MM.1S (cell line): ENCODE results near the gene TERT.

Experiments
- DNase-seq: peaks from one replicate; pipeline ENCODE4 v3.0.0-alpha.2; 2015
- H2AFZ ChIP-seq: fragments of 300-600 bp; sonication (generic); 2 replicates; pipeline ENCODE4 v1.6.0; 2016; ENCODE audit warnings: antibody characterized with exemption, low read length
- H3F3A ChIP-seq: fragments of 300-600 bp; sonication (generic); 2 replicates; pipeline ENCODE4 v1.6.1; 2016; ENCODE audit warnings: mild to moderate bottlenecking, antibody characterized with exemption, low read length, moderate library complexity, mixed read lengths; ENCODE audit not compliant: insufficient read depth
- H3K27ac ChIP-seq: fragments of 300-600 bp; sonication (generic); 2 replicates; pipeline ENCODE4 v1.5.1; 2016; ENCODE audit warnings: mild to moderate bottlenecking, low read length
- H3K27me3 ChIP-seq: fragments of 300-600 bp; sonication (generic); replicated peaks from 2 replicates; pipeline ENCODE4 v1.6.0; 2016; ENCODE audit warnings: low read length; ENCODE audit not compliant: insufficient read depth
- H3K36me3 ChIP-seq: fragments of 300-600 bp; sonication (generic); replicated peaks from 2 replicates; pipeline ENCODE4 v1.6.1; 2016; ENCODE audit warnings: mild to moderate bottlenecking, low read length, mixed read lengths; ENCODE audit not compliant: insufficient read depth
- H3K4me1 ChIP-seq: fragments of 300-600 bp; sonication (generic); 2 replicates; pipeline ENCODE4 v1.6.1; 2016; ENCODE audit warnings: low read length, mixed read lengths
- H3K4me2 ChIP-seq: fragments of 300-600 bp; sonication (generic); 2 replicates; pipeline ENCODE4 v1.6.0; 2016; ENCODE audit warnings: low read depth, low read length
- H3K4me3 ChIP-seq: fragments of 300-600 bp; sonication (generic); 2 replicates; pipeline ENCODE4 v1.5.1; 2016; ENCODE audit warnings: low read length, mixed read lengths
- H3K79me2 ChIP-seq: fragments of 300-600 bp; sonication (generic); 2 replicates; pipeline ENCODE4 v1.6.1; 2016; ENCODE audit warnings: mixed run types, low read length, mixed read lengths
- H3K9ac ChIP-seq: fragments of 300-600 bp; sonication (generic); 2 replicates; pipeline ENCODE4 v1.6.1; 2016; ENCODE audit warnings: low read length, mixed read lengths
- H3K9me2 ChIP-seq: fragments of 300-600 bp; sonication (generic); replicated peaks from 2 replicates; pipeline ENCODE4 v1.6.1; 2016; ENCODE audit warnings: mild to moderate bottlenecking, low read length, mixed read lengths; ENCODE audit not compliant: insufficient read depth
- H3K9me3 ChIP-seq: fragments of 300-600 bp; sonication (generic); replicated peaks from 2 replicates; pipeline ENCODE4 v1.6.1; 2016; ENCODE audit warnings: mild to moderate bottlenecking, low read length, mixed read lengths; ENCODE audit not compliant: insufficient read depth
- H4K20me1 ChIP-seq: fragments of 300-600 bp; sonication (generic); 2 replicates; pipeline ENCODE4 v1.6.1; 2016; ENCODE audit warnings: mild to moderate bottlenecking, low read length, moderate library complexity, mixed read lengths; ENCODE audit not compliant: insufficient read depth
- CTCF ChIP-seq: fragments of 300-600 bp; sonication (generic); IDR thresholded peaks from 2 replicates; pipeline ENCODE4 v1.5.1; 2016; ENCODE audit warnings: antibody characterized with exemption, low read length, mixed read lengths
- EZH2 ChIP-seq: fragments of 300-600 bp; sonication (generic); optimal IDR thresholded peaks from 2 replicates; pipeline ENCODE3; 2017; ENCODE audit warnings: low read depth, mild to moderate bottlenecking, antibody characterized with exemption, low read length, mixed read lengths
- EZH2phosphoT487 ChIP-seq: fragments of 300-600 bp; sonication (generic); IDR thresholded peaks from 2 replicates; pipeline ENCODE4 v1.6.1; 2018; ENCODE audit warnings: antibody characterized with exemption, low read length

TERT gene

GRCh38 chr5:1217596-1218206, 77.2 kb downstream of the TERT start:
- H4K20me1 ChIP-seq: no peaks in the 10 kb centered on the region
- no peaks in the 10 kb centered on the region for H3K9me3 ChIP-seq
- H3K79me2 ChIP-seq: no peaks in the 10 kb centered on the region
- H3K4me2 ChIP-seq: no peak overlapping the region
- no peak overlapping the region for H2AFZ ChIP-seq
- no peak for DNase-seq
- H3K4me3 ChIP-seq: no peak overlapping the region
- TF ChIP-seq EZH2phosphoT487 (no peak), CTCF (no peak), EZH2 (no peak)
- H3K27me3 ChIP-seq: peaks cover 8% of the 10 kb centered on the region; the same call in 1 of the 2 replicates
- H3K36me3 ChIP-seq: no peaks in the 10 kb centered on the region
- no peak overlapping the region for H3K27ac ChIP-seq
- no peaks in the 10 kb centered on the region for H3F3A ChIP-seq
- no peaks in the 10 kb centered on the region for H3K4me1 ChIP-seq
- no peaks in the 10 kb centered on the region for H3K9me2 ChIP-seq
- H3K9ac ChIP-seq: no peak overlapping the region

- TF ChIP-seq EZH2: no peak
- no peak for TF ChIP-seq CTCF
- no peak for TF ChIP-seq EZH2phosphoT487
Observed at GRCh38 chr5:1216918-1217295, 78.0 kb downstream of the TERT start.

GRCh38 chr5:1216211-1216917, 78.5 kb downstream of the TERT start:
- Histone ChIP-seq H3F3A (no peaks in the 10 kb centered on the region), H3K9me2 (no peaks in the 10 kb centered on the region), H4K20me1 (no peaks in the 10 kb centered on the region), H3K36me3 (no peaks in the 10 kb centered on the region), H3K9ac (no peak overlapping the region), H3K4me2 (no peak overlapping the region), H3K79me2 (no peaks in the 10 kb centered on the region), H2AFZ (no peak overlapping the region), H3K27ac (no peak overlapping the region), H3K4me1 (no peaks in the 10 kb centered on the region), H3K27me3 (peaks cover 8% of the 10 kb centered on the region; the same call in 1 of the 2 replicates), H3K9me3 (no peaks in the 10 kb centered on the region), H3K4me3 (no peak overlapping the region)
- TF ChIP-seq EZH2 (no peak), EZH2phosphoT487 (no peak), CTCF (no peak)
- no peak for DNase-seq

More at GRCh38 chr5:1216918-1217295, 78.0 kb downstream of the TERT start:
- H3K4me2 ChIP-seq: no peak overlapping the region
- H3K9ac ChIP-seq: no peak overlapping the region
- DNase-seq: no peak
- H3K9me3 ChIP-seq: no peaks in the 10 kb centered on the region
- no peak overlapping the region for H3K27ac ChIP-seq
- H3K79me2 ChIP-seq: no peaks in the 10 kb centered on the region
- H3F3A ChIP-seq: no peaks in the 10 kb centered on the region
- no peaks in the 10 kb centered on the region for H3K9me2 ChIP-seq
- no peaks in the 10 kb centered on the region for H3K4me1 ChIP-seq
- H3K4me3 ChIP-seq: no peak overlapping the region
- no peaks in the 10 kb centered on the region for H4K20me1 ChIP-seq
- no peak overlapping the region for H2AFZ ChIP-seq
- H3K27me3 ChIP-seq: peaks cover 8% of the 10 kb centered on the region; the same call in 1 of the 2 replicates
- no peaks in the 10 kb centered on the region for H3K36me3 ChIP-seq
